GM12865 (cell line): ENCODE data around the gene TSKU.
"Not testable (repeated sequence)": the region's sequence is repeated elsewhere in the genome, so short reads cannot be mapped to it uniquely, and the experiment has no call there.

Experiments used
- DNase-seq: peaks from one replicate; pipeline ENCODE4 v3.0.0; 2010; ENCODE audit warnings: low read depth
- H3K4me3 ChIP-seq: 2 replicates; pipeline ENCODE4 v1.5.1; 2011; ENCODE audit warnings: mild to moderate bottlenecking, low read depth, low read length, control low read depth
- TF ChIP-seq, protein P1 (sequence below): IDR thresholded peaks from 2 replicates; pipeline ENCODE4 v1.5.1; 2011; ENCODE audit warnings: low read length, control low read depth, low read depth, inconsistent platforms; ENCODE audit not compliant: insufficient read depth; ENCODE audit errors: missing control alignments

Gene TSKU

DNA sequence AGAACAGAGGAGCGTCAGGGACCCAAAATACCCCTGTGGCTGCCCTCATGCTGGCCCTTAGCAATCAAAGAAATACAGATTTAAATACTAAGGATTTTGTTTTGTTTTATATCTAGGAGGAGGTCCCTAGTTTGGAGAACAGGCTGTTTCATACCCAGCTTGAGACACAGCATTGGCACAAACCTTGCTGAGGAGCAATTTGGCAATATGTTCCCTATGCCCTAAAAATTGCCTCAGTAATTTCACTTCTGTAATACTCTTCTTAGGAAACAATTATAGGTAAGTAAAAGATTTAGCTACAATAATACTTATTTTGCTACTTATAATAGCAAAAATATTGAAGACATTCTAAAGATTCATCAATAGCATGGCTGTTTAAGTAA, 37.0 kb downstream of the TSKU start:
- H3K4me3 ChIP-seq = no peak overlapping the region
- TF ChIP-seq, protein P1, sequence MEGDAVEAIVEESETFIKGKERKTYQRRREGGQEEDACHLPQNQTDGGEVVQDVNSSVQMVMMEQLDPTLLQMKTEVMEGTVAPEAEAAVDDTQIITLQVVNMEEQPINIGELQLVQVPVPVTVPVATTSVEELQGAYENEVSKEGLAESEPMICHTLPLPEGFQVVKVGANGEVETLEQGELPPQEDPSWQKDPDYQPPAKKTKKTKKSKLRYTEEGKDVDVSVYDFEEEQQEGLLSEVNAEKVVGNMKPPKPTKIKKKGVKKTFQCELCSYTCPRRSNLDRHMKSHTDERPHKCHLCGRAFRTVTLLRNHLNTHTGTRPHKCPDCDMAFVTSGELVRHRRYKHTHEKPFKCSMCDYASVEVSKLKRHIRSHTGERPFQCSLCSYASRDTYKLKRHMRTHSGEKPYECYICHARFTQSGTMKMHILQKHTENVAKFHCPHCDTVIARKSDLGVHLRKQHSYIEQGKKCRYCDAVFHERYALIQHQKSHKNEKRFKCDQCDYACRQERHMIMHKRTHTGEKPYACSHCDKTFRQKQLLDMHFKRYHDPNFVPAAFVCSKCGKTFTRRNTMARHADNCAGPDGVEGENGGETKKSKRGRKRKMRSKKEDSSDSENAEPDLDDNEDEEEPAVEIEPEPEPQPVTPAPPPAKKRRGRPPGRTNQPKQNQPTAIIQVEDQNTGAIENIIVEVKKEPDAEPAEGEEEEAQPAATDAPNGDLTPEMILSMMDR = no peak
- DNase-seq = no peak

DNA sequence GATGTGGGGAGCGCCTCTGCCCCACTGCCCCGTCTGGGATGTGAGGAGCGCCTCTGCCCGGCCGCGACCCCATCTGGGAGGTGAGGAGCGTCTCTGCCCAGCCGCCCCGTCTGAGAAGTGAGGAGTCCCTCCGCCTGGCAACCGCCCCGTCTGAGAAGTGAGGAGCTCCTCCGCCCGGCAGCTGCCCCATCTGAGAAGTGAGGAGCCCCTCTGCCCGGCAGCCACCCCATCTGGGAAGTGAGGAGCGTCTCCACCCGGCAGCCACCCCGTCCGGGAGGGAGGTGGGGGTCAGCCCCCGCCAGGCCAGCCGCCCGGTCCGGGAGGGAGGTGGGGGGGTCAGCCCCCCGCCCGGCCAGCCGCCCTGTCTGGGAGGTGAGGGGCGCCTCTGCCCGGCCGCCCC, 38.2 kb downstream of the TSKU start:
- not testable (repeated sequence) for DNase-seq, H3K4me3 ChIP-seq

DNA sequence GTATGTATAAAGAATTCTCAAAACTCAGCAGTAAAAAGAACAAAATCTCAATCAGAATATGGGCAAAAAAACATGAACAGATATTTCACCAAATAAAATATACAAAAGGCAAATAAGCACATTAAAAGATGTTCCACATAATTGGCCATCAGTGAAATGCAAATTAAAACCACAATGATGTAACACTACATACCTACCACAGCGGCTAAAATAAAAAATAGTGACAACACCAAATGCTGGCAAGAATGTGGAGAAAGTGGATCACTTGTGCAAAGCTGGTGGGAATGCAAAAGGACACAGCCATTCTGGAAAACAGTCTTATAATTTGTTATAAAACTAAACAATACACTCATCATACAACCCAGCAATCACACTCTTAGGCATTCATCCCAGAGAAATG, 39.2 kb downstream of the TSKU start:
- DNase-seq = no peak
- H3K4me3 ChIP-seq = no peak overlapping the region
- TF ChIP-seq, protein P1 = no peak

DNA sequence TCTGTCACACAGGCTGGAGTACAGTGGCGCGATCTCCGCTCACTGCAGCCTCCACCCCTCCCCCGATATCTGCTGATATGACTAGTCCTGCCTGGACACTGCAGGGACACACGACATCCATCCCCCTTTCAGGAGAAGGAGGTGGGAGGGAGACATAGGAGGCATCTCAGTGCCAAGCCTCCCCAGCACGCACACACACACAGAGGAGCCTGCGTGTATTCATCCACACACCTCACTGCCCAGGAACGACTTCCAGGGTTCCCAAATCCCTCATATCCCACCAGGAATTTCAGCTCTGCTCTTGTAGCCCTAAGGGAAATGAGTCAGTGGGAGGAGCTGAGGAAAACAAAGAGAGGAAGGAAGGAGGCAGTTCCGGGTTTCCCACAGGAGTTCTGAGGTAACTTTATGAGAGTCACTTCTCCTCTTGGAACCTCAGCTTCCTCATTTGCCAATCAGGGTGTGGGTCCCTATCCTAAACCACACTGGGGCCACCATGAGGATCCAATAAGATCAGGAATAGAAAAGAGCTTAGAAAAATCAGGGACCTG, 40.4 kb downstream of the TSKU start:
- DNase-seq = no peak
- no peak overlapping the region for H3K4me3 ChIP-seq
- TF ChIP-seq, protein P1 = no peak

DNA sequence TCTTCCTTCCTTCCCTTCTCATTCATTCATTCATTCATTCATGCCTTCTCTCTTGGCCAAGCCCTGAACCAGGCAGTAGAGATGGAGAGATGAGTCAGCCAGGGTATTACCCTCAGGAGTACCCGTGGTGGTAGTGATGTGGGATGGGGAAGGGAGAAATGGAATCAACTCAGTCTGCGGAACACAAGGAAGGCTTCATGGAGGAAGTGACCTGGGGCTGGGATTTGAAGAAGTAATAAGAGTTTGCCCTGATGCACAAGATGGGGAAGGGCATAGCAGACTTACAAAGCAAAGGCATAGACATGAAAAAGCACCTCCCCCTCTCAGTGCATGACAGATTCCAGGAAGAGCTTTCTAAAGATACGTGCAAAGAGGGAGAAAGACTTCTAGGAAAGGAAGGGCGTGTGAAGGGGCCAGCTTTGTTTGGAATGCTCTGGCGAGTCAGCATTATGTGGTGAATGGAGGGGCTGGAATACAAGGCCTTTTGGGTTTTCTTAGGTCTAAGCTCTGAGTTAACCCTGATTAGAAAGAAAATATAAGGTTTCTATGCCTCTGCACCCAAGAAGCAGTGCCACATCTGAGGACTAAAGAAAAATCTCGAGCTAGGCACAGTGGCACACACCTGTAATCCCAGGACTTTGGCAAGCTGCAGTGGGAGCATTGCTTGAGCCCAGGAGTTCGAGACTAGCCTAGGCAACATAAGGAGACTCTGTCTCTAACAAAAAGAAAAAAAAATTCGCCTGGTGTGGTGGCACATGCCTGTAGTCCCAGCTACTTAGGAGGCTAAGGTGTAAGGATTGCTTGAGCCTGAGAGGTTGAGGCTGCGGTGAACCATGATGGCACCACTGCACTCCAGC, 41.2 kb downstream of the TSKU start:
- DNase-seq = no peak
- no peak overlapping the region for H3K4me3 ChIP-seq
- TF ChIP-seq, protein P1 = no peak

DNA sequence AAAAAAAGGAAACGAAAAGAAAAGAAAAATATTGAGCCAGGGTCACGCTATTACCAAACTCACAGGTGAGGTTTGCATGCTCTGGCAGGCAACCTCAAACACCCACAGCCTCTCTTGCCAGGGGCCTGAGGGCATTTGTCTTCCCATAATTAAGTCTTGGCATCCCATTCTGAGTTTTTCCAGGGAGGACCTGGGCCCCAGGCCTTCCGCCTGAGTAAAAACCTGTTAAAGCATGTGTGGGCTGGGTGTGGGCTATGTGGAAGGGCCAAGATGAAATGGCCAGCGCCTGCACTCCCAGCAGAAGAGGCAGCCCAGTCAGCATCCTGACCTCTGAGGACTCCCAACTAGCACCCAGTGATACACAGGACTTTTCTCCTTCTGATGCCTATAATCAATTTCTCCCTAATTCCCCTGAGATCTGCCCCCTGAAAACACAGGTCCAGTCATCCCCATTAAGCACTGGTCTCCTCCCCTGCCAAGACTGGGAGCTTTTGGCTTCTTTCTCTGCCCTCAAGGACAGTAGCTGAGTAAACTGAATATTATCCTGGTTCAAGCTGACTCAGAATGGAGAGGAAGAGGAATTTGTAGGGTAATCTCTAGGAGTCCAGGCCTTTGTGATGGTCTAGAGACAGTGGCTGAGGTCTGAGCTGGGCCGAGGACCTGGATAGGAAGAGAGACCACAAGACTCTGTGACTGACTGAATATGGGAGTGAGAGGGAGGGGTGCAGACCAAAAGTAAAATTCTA, 42.0 kb downstream of the TSKU start:
- no peak overlapping the region for H3K4me3 ChIP-seq
- DNase-seq = no peak
- TF ChIP-seq, protein P1 = no peak

DNA sequence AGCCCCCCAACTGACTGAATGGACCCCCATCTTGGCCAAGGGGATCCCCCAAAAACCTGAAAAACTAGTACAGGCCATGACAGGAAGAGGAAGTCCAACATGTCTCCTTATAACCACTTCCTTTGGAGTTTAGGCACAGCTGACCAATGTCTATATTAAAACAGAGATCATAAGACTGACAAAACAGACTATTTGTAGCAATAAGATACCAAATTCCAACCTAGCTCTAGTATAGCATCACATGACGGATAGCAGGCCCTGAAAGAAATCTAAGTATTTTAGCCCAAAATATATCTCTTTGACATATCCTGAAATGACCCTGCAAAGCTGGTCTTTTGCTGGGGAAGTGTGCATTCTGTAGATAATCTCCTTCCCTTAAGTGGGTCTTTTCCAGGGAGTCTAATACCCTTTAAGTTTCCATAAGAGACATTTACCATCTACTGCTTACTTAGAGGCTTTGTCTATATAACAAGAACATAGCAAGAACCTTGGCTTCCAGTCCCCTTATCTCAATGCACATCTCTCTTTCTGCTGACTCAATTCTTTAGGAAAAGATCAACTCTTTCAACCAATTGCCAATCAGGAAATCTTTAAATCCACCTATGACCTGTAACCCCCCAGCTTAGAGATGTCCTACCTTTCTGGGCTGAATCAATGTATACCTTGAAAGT, 42.7 kb downstream of the TSKU start:
- DNase-seq = no peak
- TF ChIP-seq, protein P1 = no peak
- no peak overlapping the region for H3K4me3 ChIP-seq

DNA sequence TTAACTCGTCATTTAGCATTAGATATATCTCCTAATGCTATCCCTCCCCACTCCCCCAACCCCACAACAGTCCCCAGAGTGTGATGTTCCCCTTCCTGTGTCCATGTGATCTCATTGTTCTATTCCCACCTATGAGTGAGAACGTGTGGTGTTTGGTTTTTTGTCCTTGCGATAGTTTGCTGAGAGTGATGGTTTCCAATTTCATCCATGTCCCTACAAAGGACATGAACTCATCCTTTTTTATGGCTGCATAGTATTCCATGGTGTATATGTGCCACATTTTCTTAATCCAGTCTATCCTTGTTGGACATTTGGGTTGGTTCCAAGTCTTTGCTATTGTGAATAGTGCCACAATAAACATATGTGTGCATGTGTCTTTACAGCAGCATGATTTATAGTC, 43.4 kb downstream of the TSKU start:
- not testable (repeated sequence) for DNase-seq, H3K4me3 ChIP-seq

DNA sequence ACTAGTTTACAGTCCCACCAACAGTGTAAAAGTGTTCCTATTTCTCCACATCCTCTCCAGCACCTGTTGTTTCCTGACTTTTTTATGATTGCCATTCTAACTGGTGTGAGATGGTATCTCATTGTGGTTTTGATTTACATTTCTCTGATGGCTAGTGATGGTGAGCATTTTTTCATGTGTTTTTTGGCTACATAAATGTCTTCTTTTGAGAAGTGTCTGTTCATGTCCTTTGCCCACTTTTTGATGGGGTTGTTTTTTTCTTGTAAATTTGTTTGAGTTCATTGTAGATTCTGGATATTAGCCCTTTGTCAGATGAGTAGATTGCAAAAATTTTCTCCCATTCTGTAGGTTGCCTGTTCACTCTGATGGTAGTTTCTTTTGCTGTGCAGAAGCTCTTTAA, 43.8 kb downstream of the TSKU start:
- not testable (repeated sequence) for H3K4me3 ChIP-seq, DNase-seq
